A549 (cell line): Measurements from ENCODE around the gene TBC1D10A.

ENCODE experiments used
- CEBPB ChIP-seq, 2 experiments: fragments of >200 bp in 1 of 2; sonication (Bioruptor Twin) in 1 of 2; formaldehyde crosslinking in 1 of 2; IDR thresholded peaks; 2 replicates each; pipeline ENCODE4 v1.6.1; 2012 to 2016
- HOXA7 ChIP-seq: fragments of 250-450 bp; sonication (Bioruptor Pico); IDR thresholded peaks from 2 replicates; pipeline ENCODE4 v1.5.0; 2020; ENCODE audit warnings: mild to moderate bottlenecking, moderate library complexity
- MAX ChIP-seq: IDR thresholded peaks from 2 replicates; pipeline ENCODE4 v1.6.1; 2012
- MAZ ChIP-seq: fragments of 150-350 bp; IDR thresholded peaks from 2 replicates; pipeline ENCODE4 v1.6.1; 2014; ENCODE audit warnings: antibody characterized with exemption, low read depth, low read length, borderline replicate concordance
- POLR2A ChIP-seq: IDR thresholded peaks from 2 replicates; pipeline ENCODE4 v1.6.1; 2012; ENCODE audit warnings: mild to moderate bottlenecking, low read length
- POLR2AphosphoS2 ChIP-seq: conservative IDR thresholded peaks from 2 replicates; pipeline ENCODE4 v1.6.1; 2012; ENCODE audit warnings: low read length, improper control_type of control experiment, inconsistent platforms
- RFX5 ChIP-seq: fragments of 450-650 bp; IDR thresholded peaks from 2 replicates; pipeline ENCODE4 v1.7.1; 2014; ENCODE audit warnings: antibody characterized with exemption, mild to moderate bottlenecking, moderate library complexity
- USF2 ChIP-seq: fragments of 450-650 bp; IDR thresholded peaks from 2 replicates; pipeline ENCODE4 v1.6.1; 2014; ENCODE audit warnings: antibody characterized with exemption
- TF ChIP-seq, protein P1 (sequence below): fragments of >200 bp; sonication (Bioruptor Twin); formaldehyde crosslinking; IDR thresholded peaks from 3 replicates; pipeline ENCODE4 v1.5.1; 2016

- TF ChIP-seq POLR2A, result no peak
- TF ChIP-seq, protein P1, sequence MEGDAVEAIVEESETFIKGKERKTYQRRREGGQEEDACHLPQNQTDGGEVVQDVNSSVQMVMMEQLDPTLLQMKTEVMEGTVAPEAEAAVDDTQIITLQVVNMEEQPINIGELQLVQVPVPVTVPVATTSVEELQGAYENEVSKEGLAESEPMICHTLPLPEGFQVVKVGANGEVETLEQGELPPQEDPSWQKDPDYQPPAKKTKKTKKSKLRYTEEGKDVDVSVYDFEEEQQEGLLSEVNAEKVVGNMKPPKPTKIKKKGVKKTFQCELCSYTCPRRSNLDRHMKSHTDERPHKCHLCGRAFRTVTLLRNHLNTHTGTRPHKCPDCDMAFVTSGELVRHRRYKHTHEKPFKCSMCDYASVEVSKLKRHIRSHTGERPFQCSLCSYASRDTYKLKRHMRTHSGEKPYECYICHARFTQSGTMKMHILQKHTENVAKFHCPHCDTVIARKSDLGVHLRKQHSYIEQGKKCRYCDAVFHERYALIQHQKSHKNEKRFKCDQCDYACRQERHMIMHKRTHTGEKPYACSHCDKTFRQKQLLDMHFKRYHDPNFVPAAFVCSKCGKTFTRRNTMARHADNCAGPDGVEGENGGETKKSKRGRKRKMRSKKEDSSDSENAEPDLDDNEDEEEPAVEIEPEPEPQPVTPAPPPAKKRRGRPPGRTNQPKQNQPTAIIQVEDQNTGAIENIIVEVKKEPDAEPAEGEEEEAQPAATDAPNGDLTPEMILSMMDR, result no peak
- no peak for TF ChIP-seq CEBPB (IDR thresholded peaks at IDR 0.05)
- no peak for TF ChIP-seq HOXA7 (CRISPR knock-in tag)
- TF ChIP-seq MAX, result no peak
- TF ChIP-seq USF2, result no peak
- TF ChIP-seq RFX5, result no peak
- no peak for TF ChIP-seq MAZ
- TF ChIP-seq POLR2AphosphoS2, result no peak
These were observed 55.9 kb downstream of the TBC1D10A start for GRCh38 chr22:30270832-30271231.
